ENCODE measurements around the gene CST11.

CST11 gene

DNA sequence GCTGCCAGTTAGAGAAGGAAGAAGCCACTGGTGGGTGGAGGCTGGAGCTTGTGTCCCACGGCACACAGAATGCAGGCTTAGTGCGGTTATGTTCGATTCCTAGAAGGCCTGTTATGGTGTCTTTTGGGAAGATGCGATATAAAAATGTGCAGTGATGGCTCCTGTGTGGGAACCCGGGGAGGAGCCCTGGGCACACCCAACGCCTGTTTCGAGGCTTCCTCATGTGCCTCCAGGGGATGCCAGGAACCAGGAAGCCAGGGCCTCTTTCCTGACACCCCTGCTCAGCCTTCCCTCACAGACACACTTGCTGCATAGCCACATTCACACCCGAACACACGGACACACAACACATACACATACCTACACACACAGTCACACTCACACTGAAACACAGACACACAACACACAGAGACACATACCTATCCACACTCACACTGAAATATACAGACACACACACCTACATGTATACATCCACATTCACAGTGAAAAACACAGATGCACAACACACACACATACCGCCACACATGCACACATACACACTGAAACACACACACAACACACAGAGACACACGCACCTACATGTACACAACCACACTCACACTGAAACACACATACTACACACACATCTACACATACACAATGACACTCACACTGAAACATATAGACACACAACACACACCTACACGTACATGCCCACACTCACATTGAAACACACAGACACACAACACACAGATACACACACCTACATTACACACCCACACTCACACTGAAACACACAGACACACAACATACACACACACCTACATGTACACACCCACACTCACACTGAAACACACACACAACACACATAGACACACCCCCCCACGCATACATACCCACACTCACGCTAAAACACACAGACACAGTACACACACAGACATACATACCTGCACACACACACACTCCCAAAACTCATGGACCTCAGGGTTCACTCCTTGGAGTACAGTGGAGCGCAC is 1.2 kb upstream of the CST11 start:
- no peak for DNase-seq

DNA sequence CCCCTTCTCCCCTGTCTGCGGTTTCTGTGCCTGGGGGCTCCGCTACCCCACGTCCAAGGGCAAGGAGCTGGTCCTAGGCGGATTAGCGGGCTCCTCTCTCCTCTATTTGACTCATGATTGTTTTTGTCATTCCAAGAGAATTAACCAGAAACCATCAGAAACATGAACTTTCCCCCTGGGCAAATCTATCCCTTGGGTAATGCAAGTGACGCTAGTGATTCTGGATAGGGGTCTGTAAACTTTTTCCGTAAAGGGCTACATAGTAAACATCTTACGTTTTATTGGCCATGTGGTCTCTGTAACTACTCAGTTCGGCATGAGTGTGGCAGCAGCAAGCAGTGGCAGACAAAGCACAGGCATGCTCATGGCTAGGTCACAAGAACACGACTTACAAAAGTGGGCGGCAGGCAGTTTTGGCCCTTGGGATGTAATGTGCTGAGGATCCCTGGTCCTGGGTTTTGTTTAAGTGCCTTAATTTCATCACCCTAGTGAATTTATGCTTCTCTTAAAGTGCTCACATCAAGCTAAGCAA is 654 bp downstream of the CST11 start:
- DNase-seq = no peak

DNA sequence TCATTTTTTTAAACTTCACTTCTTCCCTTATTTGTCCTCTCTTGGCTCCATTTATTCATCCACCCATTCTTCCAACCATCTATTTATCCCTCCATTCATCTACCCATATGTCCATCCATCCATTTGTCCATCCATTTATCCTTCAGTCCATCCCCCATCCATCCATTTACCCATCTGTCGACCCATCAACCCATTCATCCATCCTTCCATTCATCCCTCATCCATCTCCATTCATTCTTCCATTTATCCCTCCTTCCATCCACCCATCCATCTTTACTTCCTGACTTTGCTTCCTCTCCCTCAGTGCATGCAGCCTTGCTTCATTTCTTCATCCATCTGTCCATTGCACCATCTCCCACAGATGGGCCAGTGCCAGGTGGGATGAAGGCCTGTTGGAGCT is 1.8 kb downstream of the CST11 start:
- DNase-seq = no peak

DNA sequence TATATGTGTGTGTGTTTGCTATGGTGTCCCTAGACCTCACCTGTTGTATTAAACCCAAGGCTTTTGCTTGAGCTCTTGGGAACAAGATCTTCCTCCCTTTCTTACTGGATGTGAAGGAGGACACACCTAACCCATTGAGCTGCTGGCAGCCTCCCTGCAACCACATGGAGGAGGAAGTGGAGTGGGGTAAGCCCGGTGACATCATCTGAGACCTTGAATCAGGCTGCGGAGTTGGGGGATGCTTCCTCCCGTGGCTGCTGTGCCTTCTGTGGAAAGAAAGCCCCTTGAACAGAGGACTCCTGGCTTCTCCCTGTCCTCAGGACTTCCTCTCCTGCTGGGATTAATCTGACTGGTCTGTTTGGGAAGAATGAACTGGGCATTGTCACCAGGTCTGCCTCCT is 3.3 kb downstream of the CST11 start:
- no peak for DNase-seq

DNA sequence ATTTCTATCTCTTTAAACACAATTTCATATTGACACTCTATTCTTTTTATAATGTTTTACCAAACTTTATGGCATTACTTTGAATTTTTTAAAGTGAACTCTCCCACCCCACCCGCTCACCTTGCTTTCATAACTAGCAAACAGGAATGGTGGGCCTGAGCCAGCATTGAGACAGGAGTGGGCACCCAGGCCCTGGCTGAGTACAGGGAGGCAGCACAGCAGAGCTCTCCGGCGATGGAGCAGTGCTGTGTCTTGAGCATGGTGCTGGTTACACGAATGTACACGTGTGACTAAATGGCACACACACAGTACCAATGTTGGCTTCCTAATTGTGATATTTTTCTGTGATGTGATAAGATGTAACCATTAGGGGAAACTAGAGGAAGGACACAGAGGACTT is 4.5 kb downstream of the CST11 start:
- no peak for DNase-seq

DNA sequence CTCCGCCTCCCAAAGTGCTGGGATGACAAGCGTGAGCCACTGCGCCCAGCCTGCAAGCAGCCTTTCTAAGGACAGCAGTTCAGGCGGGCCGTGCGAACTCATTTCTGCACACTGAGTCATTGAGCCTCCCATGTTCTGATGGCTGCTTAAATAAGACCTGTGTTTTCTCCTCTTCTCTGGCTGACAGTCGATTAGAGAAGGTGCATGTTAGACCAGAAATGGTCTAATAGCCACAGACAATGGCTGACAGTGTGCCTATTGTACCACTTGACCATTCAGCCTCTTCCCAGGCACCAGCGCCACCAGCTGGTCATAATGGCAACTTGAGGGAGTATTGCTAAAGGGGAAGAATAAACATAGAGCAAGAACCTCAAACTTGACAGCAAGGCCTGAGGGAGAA is 6.2 kb downstream of the CST11 start:
- DNase-seq = peak; percentile 50

DNA sequence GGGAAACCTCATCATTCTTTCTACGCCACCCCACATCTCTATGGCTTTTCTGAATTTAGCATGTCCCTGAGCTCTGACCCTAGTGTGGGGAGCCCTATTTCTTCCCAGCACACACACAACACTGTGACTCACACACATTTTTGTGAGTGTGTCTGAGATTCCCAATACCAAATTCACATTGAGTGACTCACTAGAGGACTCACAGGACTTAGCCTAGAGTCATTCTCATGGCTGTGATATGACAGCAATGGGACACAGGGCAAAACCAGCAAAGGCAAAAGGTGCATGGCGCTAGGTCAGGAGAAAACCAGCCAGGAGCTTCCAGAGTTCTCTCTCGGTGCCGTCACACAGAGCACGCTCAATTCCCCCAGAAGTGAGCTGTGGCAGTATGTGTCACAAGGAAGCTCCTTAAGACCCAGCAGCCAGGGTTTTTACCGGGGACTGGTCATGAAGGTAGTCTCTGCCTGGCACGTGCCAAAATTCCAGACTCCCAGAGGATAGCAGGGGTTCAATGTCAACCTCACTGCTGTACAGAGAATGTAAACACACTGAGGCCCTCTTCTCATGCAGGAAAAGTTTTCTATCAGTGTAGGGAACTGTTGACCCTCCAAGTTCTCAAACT is 7.0 kb downstream of the CST11 start:
- no peak for DNase-seq

DNA sequence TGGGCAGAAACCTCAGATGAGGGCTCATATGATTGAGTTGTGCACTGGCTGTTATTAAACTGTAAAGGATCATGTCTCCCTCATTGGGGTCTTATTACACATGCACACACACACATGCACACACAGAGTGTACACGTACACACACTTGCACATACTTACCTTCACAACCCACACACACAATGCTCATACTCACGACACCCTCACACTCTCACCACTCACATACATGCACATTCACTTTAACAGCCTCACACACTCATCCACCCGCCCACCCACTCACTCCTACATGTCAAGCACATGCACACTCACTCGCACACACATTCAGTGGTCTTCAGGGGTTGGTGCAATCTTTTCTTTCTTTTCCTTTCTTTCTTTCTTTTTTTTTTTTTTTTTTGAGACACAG is 7.8 kb downstream of the CST11 start:
- no peak for DNase-seq

DNA sequence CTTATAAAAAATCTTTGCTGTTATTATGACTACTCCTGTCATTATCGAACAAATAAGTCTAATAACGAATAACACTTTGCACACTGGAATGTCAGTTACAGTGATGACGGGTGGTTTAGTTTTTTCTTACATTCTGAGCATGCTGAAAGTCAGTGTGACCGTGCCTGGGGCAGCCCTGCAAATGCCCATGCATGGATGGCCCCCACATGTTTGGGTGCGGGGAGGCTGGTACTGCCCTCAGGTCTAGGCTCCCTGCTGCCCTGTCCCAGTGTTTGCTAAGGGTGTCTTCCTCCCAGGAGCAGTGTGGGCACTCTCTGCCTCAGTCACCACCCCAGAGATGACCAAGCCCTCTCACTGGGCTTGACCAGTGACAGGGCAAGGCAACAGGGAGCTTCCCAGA is 10.2 kb downstream of the CST11 start:
- no peak for DNase-seq

DNA sequence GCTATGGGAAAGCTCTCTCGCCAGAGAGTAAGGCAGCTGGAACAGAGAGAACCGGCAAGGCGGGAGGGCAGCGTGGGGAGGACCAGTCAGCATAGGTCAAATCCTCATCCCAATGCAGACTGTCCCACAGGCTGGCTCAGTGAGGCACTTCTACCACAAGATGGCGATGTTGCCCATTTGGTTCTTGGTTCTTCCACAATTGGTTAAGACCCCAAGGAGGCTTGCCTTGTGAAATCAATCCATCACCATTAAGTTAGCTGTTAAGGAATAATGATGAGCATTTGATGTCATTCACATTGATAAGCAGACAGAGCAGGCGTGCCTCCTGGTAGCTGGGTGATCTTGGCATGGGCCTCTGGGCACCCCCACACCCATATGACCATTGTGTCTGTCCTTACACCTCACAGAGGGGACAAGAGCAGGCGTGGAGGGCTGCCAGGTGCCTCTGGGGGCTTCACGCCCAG is 10.8 kb downstream of the CST11 start:
- peak; percentile 53 for DNase-seq

DNA sequence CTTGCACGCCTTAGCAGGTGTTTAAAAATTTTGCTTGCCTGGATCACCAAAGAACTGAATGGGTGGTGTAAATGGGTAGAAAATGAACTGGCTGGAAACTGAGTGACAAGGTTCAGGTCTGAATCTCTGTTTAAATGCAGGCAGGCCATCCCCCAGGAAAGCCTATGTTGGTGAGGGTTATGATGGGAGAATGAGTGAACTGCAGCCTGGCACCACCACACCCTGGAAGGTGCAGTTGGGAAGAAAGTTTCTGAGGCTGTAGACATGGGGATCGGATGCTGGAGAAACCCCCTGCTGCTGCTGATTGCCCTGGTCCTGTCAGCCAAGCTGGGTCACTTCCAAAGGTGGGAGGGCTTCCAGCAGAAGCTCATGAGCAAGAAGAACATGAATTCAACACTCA is 12.7 kb downstream of the CST11 start:
- no peak for DNase-seq

DNA sequence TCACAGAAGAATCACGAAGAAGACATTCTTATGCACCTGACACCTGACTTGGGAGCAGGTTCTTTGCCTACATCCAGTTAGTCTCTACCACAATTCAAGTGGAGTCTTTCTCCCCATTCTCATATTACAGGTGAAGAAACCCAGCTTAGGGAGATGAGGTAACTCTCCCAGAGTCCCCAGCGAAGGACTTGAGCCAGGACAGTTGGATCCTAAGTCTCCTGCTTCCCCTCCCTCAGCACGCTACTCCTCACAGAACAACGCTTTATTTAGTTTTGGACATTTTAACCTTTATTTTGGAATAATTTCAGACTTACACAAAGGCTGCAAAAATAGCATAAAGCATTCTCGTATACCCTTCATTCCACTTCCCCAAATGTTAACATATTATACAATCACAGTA is 14.0 kb downstream of the CST11 start:
- no peak for DNase-seq

DNA sequence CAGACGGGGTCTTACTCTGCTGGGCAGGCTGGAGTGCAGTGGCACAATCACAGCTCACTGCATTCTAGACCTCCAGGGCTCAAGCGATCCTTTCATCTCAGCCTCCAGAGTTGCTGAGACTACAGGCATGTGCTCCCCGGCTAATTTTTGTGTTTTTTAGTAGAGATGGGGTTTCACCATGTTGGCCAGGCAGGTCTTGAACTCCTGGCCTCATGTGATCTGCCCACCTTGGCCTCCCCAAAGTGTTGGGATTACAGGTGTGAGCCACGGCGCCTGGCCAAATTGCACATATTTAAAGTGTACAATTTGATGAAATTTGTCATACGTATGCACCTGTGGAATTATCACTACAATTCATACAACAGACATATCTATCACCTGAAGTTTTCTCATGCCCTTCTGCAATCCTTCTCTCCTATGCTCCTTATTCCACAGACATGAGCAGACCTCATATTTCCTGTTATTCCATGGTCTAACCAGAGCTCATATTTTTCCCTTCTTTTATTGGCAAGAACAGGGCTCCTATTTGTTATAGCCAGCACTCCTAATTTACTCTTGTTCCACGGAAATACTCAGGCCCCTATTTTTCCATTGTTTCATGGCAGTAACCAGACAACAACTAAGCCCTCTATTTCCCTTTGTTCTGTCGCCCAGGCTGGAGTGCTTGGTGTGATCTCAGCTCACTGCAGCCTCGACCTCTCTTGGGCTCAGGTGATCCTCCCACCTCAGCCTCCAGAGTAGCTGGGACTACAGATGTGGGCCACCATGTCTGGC is 15.4 kb downstream of the CST11 start:
- DNase-seq = no peak

DNA sequence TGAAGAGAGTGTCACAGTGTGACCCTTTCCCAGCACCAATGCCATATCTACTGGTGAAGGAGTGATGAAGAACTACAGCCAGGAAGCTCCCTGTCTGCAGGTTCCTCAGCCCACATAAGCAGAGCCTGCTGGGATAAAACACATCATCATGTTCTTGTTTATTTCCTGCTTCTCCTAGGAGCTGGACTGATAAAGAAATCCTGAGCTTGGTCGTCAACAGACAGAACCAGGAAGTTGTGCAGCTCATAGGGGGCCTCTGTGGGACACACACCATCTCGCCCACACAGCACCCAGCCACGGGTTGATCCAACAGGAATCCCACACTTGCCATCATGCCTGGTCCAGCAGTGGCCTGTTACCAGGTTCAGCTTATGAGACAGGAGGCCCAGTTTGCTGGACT is 16.0 kb downstream of the CST11 start:
- no peak for DNase-seq

DNA sequence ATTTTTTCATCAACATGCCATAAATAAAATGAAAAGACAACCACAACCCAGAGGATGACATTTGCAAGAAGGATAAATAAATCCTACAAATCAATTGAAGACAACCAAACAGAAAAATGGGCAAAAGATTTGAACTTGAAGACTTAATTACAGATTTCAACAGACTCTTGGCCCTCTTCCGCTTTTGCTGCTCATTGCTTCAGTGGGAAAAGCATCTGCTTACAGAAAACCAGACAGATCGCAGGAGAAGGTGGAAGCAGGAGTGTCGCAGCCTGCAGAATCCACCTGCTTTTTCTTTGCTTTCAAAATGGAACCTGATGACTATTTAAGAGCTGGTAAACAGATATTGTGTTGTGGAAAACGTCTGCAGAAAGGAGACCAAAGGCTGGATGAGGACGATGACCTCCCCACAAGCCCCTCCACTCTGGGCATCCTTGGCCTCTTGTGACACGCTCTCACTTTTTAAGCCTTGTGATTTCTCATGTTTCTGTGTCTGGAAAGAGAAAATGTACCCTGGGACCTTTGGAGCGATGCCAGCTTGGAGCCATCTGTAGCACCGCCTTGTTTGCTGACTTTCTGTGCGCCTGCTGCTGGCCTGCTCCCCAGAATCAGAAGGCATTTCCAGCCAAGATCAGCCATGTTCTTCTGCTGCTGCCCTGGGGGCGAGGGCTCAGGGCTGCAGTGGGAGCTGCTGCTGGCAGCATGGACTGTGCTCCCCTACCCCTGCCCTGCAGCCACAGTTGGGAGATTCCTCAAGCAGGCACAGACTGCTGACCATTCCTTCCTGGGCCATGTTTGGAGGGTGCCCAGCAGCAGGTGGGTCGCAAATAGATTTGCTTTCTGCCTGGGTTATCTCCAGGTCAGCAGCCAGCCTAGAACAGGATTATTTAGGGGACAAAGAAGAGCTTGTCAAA is 16.8 kb downstream of the CST11 start:
- DNase-seq = no peak

DNA sequence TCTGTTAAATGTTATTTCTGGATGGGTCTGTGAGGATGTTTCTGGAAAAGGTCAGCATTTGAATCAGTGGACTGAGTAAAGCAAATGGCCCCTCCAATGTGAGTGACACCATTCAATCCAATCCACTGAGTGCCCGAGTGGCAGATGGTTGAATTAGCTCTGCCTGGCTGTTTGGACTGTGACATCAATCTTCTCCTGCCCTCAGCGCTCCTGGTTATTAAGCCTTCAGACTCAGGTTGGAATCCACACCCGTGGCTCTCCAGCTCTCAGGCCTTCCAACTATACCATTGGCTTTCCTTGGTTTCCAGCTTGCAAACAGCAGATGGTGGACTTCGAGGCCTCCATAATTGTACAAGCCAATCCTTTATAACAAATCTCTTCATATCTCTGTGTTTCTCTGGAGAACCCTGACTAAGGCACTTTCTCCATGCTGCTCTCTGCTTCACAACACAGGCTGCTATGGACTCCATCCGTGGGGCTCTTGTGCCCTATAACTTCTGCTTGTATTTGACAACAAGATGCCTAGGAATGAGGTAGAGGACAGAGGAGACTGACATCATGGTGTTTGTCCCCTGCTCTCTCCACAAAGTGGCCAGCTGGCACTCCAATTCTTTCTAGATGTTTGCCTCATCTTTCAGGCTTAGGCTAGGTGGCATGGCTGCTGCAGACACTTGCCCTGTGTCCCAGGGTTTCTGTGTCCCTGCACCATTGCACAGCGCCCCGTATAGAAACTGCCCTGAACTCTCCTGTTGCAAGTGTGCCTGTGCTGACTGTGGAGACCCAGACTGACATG is 18.0 kb downstream of the CST11 start:
- no peak for DNase-seq

DNA sequence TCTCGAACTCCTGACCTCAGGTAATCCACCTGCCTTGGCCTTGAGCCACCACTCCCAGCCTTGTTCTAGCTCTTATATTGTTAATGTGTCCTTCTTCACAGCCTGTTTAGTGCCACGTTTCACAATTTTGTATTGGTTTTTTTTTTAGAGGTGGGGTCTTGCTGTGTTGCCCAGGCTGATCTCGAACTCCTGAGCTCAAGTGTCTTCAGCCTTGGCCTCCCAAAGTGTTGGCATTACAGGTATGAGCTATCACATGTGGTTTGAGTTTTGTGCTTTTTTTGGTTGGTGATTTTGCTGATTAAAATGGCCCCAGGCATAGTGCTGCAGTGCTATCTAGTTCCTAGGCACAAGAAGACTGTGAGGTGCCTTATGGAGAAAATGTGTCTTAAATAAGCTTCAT is 19.0 kb downstream of the CST11 start:
- DNase-seq = no peak

DNA sequence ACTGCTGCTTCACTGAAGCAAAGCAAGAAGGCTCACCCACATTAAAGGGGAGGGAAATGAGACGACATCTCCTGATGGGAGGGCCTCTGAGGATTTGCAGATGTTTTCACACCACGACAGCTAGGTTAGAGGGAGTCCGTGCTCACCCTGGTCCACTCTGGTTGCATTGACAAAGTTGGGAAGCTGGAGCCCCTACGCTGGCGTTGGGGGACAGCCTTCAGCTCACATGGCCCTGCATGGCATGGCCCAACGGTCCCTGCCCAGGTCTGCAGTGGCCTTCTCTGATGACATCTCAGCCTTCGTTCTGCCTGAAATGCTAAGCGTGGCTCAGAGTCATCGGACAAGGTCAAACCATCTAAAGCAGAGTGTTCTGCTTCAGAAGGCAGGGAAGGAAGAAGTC is 27.5 kb downstream of the CST11 start:
- no peak for DNase-seq

DNA sequence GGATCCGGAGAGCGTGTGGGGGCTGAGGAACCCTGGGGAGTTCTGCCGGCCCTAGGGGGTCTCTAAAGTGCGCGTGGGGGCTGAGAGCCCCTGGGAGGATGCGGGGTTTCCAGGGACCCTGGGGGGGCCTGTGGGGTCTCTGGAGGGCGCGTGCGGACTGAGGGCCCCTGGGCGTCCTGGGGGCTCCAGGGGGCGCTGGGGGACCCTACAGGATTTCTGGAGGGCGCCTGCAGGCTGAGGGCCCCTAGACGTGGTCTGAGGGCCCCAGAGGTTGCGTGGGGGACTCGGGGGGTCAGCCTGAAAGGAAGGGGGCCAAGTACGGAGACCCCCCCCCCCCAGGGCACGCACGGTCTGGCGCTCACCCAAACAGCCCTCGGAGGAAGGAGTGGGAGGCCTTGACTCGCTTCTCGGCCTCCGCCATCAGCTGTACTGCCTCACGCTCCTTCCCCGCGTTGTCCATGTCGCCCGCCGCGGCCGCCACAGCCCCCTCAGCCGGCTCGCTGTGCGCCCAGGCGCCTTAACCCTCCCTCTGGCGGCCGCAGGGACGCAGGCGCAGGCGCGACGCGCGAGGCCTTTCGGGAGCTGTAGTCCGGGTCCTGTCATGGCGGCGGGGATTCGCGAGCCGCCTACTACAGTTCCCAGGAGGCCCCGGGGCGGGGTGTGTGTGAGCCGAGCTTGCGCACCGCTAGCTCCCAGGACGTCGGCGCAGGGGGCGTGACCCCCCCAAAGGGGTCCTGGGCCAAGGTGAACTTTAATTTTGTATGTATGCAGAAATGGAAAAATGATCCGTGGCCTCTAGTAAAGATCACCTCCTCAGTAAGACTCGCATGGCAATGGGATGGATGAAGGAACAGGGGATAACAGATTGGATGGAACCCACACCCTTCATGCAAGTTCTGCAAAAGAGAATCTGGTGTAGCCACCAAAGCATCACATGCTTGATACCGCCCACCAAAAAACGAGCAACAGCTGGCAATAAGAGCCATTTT is 31.4 kb downstream of the CST11 start, which contains the start of gene NAPB:
Gene NAPB, minus strand, starts transcription at position 546 of the 989 bp plus-strand sequence. Its CDS starts 86 bp downstream, at position 460.
- peak; percentile 94 for DNase-seq

Data from activated CD4-positive, CD25-positive, alpha-beta regulatory T cell treated with anti-CD3 and anti-CD28 coated beads, Interleukin-2, amount 50 U/mL, for 72 hours (primary cell).